Embryonic facial prominence (tissue), 1 donor: ENCODE results near the gene NAA25.
"Not testable (repeated sequence)": the region's sequence is repeated elsewhere in the genome, so short reads cannot be mapped to it uniquely, and the experiment has no call there.

Experiments
- DNase-seq: peaks from one replicate; pipeline ENCODE4 v3.0.0-alpha.2; 2016; ENCODE audit errors: extremely low spot score

NAA25 gene

GRCh38 chr12:112009596-112009995 lies 99.0 kb downstream of the NAA25 start:
- DNase-seq = not testable (repeated sequence)

- no peak for DNase-seq
Measured at GRCh38 chr12:112008918-112009317, 99.7 kb downstream of the NAA25 start.

GRCh38 chr12:112007945-112008344 lies 100.6 kb downstream of the NAA25 start:
- DNase-seq = no peak

GRCh38 chr12:112005419-112006395 lies 102.9 kb downstream of the NAA25 start:
- DNase-seq = no peak

GRCh38 chr12:112004041-112004440 lies 104.5 kb downstream of the NAA25 start:
- DNase-seq = no peak

GRCh38 chr12:112001576-112001975 lies 107.0 kb downstream of the NAA25 start:
- no peak for DNase-seq

GRCh38 chr12:112000820-112001219 lies 107.8 kb downstream of the NAA25 start:
- DNase-seq = no peak

GRCh38 chr12:111999129-111999528 lies 109.5 kb downstream of the NAA25 start:
- DNase-seq = not testable (repeated sequence)

GRCh38 chr12:111998015-111998414 lies 110.6 kb downstream of the NAA25 start:
- DNase-seq = no peak

- no peak for DNase-seq
Measured at GRCh38 chr12:111997300-111997699, 111.3 kb downstream of the NAA25 start.

GRCh38 chr12:111995782-111996480 lies 112.7 kb downstream of the NAA25 start:
- DNase-seq = no peak

- not testable (repeated sequence) for DNase-seq
Measured at GRCh38 chr12:111994211-111995111, 114.1 kb downstream of the NAA25 start.

- DNase-seq = no peak
Measured at GRCh38 chr12:111993292-111994150, 115.1 kb downstream of the NAA25 start.

GRCh38 chr12:111992464-111992863 lies 116.1 kb downstream of the NAA25 start:
- no peak for DNase-seq

- DNase-seq = no peak
Measured at GRCh38 chr12:111991946-111992345, 116.6 kb downstream of the NAA25 start.

- DNase-seq = no peak
Measured at GRCh38 chr12:111991535-111991934, 117.0 kb downstream of the NAA25 start.

- DNase-seq = no peak
Measured at GRCh38 chr12:111984820-111985219, 123.8 kb downstream of the NAA25 start.

GRCh38 chr12:111981987-111982386 lies 126.6 kb downstream of the NAA25 start:
- no peak for DNase-seq

GRCh38 chr12:111980598-111980997 lies 128.0 kb downstream of the NAA25 start:
- DNase-seq = no peak

GRCh38 chr12:111978545-111978944 lies 130.0 kb downstream of the NAA25 start:
- DNase-seq = no peak

GRCh38 chr12:111976860-111977259 lies 131.7 kb downstream of the NAA25 start:
- DNase-seq = no peak
